HepG2 (cell line): ENCODE data around the gene SPAG7. TPM values are rescaled to one million over a fixed set of nuclear protein-coding genes. Genes with fewer than 3 reads are reported as not detected.

ENCODE experiments used
- ATAC-seq: fragments of 200-7000 bp; cut with Tn5 transposase; 3 replicates; pipeline ENCODE4 v1.9.1; 2020; ENCODE audit warnings: mild to moderate bottlenecking, moderate library complexity
- BruUV-seq: library from RNA; stranded (reverse); fragments of 400-500 nt; replicated peaks from 2 replicates; lab custom pipeline; 2021; lab: Mats Ljungman, UMichigan
- CTCF ChIA-PET: fragments of 300-600 bp; formaldehyde crosslinking; extraction: SDS; loops from one replicate; lab custom pipeline; 2021; ENCODE audit warnings: low total read pairs, inconsistent platforms, low intra/inter-chr PET ratio; lab: Yijun Ruan, JAX
- POLR2A ChIA-PET: fragments of 350-600 bp; sonication (Branson Sonifier 250); formaldehyde crosslinking; loops from one replicate; lab custom pipeline; 2020; ENCODE audit warnings: antibody characterized with exemption, inconsistent platforms; lab: Yijun Ruan, JAX
- DNase-seq: peaks from one replicate; pipeline ENCODE4 v3.0.0-alpha.2; 2015; ENCODE audit warnings: low spot score
- FAIRE-seq: peaks from 3 replicates; lab custom pipeline; 2011; peaks lifted over from hg19 to GRCh38; lab: Jason Lieb, UNC
- H2AFZ ChIP-seq: one replicate; pipeline ENCODE4 v1.6.1; 2011; ENCODE audit warnings: low read length, inconsistent platforms
- H3K27ac ChIP-seq: fragments of 300-600 bp; 3 replicates; pipeline ENCODE4 v1.8.0; 2011; ENCODE audit warnings: mixed run types, mild to moderate bottlenecking, mixed read lengths, low read length, inconsistent platforms; ENCODE audit not compliant: insufficient read depth; ENCODE audit errors: extremely low read length
- H3K27me3 ChIP-seq, 2 experiments: fragments of 200-600 bp in 1 of 2; 2 replicates in 1 of 2; 3 replicates in 1 of 2; pipeline versions ENCODE4 v1.6.0 to v1.8.0; 2011; ENCODE audit warnings: low read length in 2 of 2, mild to moderate bottlenecking in 2 of 2, moderate library complexity in 2 of 2, inconsistent platforms in 1 of 2; ENCODE audit not compliant: insufficient read depth in 2 of 2, control insufficient read depth in 1 of 2
- H3K36me3 ChIP-seq, 2 experiments: fragments of 200-600 bp in 1 of 2; replicated peaks in 1 of 2; 2 replicates in 1 of 2; 3 replicates in 1 of 2; pipeline versions ENCODE4 v1.5.1 to v1.8.0; 2011; ENCODE audit warnings: low read length in 2 of 2, inconsistent platforms in 1 of 2; ENCODE audit not compliant: insufficient read depth in 2 of 2, control insufficient read depth in 1 of 2
- H3K4me1 ChIP-seq: 2 replicates; pipeline ENCODE4 v1.5.1; 2012; ENCODE audit warnings: low read length, inconsistent platforms; ENCODE audit not compliant: insufficient read depth
- H3K4me2 ChIP-seq: 2 replicates; pipeline ENCODE4 v1.6.0; 2011; ENCODE audit warnings: low read depth, low read length, inconsistent platforms
- H3K4me3 ChIP-seq, 3 experiments: fragments of 200-600 bp in 1 of 3; sonication (generic), shearing (Covaris generic) in 1 of 3; replicated peaks in 1 of 3; 2 replicates each; pipeline ENCODE4 v1.5.1; 2011 to 2016; ENCODE audit warnings: low read length in 3 of 3, inconsistent platforms in 2 of 3, low read depth in 2 of 3, mild to moderate bottlenecking in 2 of 3, control low read depth in 1 of 3, mixed read lengths in 1 of 3; ENCODE audit not compliant: insufficient read depth in 1 of 3
- H3K79me2 ChIP-seq: one replicate; pipeline ENCODE4 v1.6.1; 2011; ENCODE audit warnings: low read length, inconsistent platforms; ENCODE audit not compliant: insufficient read depth
- H3K9ac ChIP-seq: 2 replicates; pipeline ENCODE4 v1.6.0; 2011; ENCODE audit warnings: mild to moderate bottlenecking, low read depth, low read length, inconsistent platforms; ENCODE audit not compliant: insufficient read depth
- H3K9me3 ChIP-seq: 2 replicates; pipeline ENCODE4 v1.5.1; 2012; ENCODE audit warnings: mild to moderate bottlenecking, low read length
- H4K20me1 ChIP-seq: 2 replicates; pipeline ENCODE4 v1.6.0; 2011; ENCODE audit warnings: inconsistent platforms, mild to moderate bottlenecking, low read length, moderate library complexity; ENCODE audit not compliant: insufficient read depth
- AGO1 ChIP-seq: fragments of 200-400 bp; formaldehyde crosslinking; IDR thresholded peaks from 2 replicates; pipeline ENCODE4 v1.6.1; 2017; ENCODE audit warnings: mild to moderate bottlenecking, low read depth, low read length, moderate library complexity; ENCODE audit not compliant: poor library complexity, severe bottlenecking
- AGO2 ChIP-seq: fragments of 200-400 bp; formaldehyde crosslinking; optimal IDR thresholded peaks from 2 replicates; pipeline ENCODE3; 2017; ENCODE audit warnings: mild to moderate bottlenecking, low read depth, low read length, moderate library complexity
- FOXO4 ChIP-seq: sonication (generic); formaldehyde crosslinking; conservative IDR thresholded peaks from 2 replicates; pipeline ENCODE4 v1.8.1; 2023; ENCODE audit warnings: missing genetic modification reagents
- HMG20A ChIP-seq: IDR thresholded peaks from 2 replicates; pipeline ENCODE4 v1.6.1; 2016; ENCODE audit warnings: borderline replicate concordance
- LCORL ChIP-seq, 2 experiments: fragments of 450-650 bp in 1 of 2; sonication (generic) in 1 of 2; formaldehyde crosslinking in 1 of 2; IDR thresholded peaks; 2 replicates each; pipeline versions ENCODE4 v1.5.0 to v1.6.1; 2017 to 2020; ENCODE audit warnings: antibody characterized with exemption in 1 of 2, missing genetic modification reagents in 1 of 2
- PHF8 ChIP-seq: sonication (generic); formaldehyde crosslinking; IDR thresholded peaks from 2 replicates; pipeline ENCODE4 v1.5.0; 2020; ENCODE audit warnings: missing genetic modification reagents
- POLR2G ChIP-seq: fragments of 200-400 bp; formaldehyde crosslinking; IDR thresholded peaks from 2 replicates; pipeline ENCODE4 v1.6.1; 2018; ENCODE audit warnings: mild to moderate bottlenecking, low read depth, low read length, moderate library complexity
- RBFOX2 ChIP-seq: fragments of 200-400 bp; formaldehyde crosslinking; IDR thresholded peaks from 2 replicates; pipeline ENCODE4 v1.6.1; 2017; ENCODE audit warnings: low read depth, mild to moderate bottlenecking, low read length
- ZNF44 ChIP-seq: sonication (generic); formaldehyde crosslinking; IDR thresholded peaks from 2 replicates; pipeline ENCODE4 v1.5.1; 2020; ENCODE audit warnings: mild to moderate bottlenecking, missing genetic modification reagents
- ZNF577 ChIP-seq: sonication (generic); formaldehyde crosslinking; IDR thresholded peaks from 2 replicates; pipeline ENCODE4 v1.4.0; 2020; ENCODE audit warnings: mild to moderate bottlenecking, low read depth, missing genetic modification reagents, borderline replicate concordance
- WGBS: methylation state at CpG from one replicate; pipeline ENCODE4 v1.1.6; 2017; ENCODE audit warnings: low lambda C conversion rate; 5-methylcytosine and 5-hydroxymethylcytosine counted together
- in situ Hi-C: cut with HindIII; loops from 2 replicates; pipeline ENCODE4 v1.10.0; 2017; ENCODE audit warnings: low pct_unique_long_range_greater_than_20kb; ENCODE audit not compliant: extremely low pct_ligation_motif_present
- intact Hi-C: fragments of 100-400 bp; cut with micrococcal nuclease; formaldehyde crosslinking; loops from one replicate; pipeline ENCODE4 v1.10.0; 2022; ENCODE audit not compliant: unreplicated experiment
- polyA plus RNA-seq, 8 experiments: library from polyadenylated mRNA; depleted of rRNA in 3 of 8; stranded (reverse) in 7 of 8; unstranded in 1 of 8; fragments of >200 nt; fragmentation: Illumina TruSeq in 4 of 8; extraction: Trizol in 4 of 8; gene quantifications; 2 replicates each; pipeline versions ENCODE4 v1.2.1 to v1.2.3, GENCODE V29; 2011 to 2016; ENCODE audit warnings: low read depth in 4 of 8, missing spikeins in 1 of 8, mixed read lengths in 1 of 8; ENCODE audit not compliant: insufficient read depth in 1 of 8
- total RNA-seq, 5 experiments: library from RNA; depleted of rRNA; stranded (reverse); fragments of >200 nt; fragmentation: Illumina TruSeq; extraction: Trizol; gene quantifications; 2 replicates each; pipeline ENCODE4 v1.2.3, GENCODE V29; 2016; ENCODE audit warnings: low read depth in 1 of 5

SPAG7 gene
- total and polyA plus RNA-seq, 2 of the 13 experiments (the other 11 are each of a cell fraction or from before 2014, with no cell fraction given), result 51.0 to 59.0 TPM

GRCh38 chr17:4936436-4936835 lies 31.2 kb downstream of the SPAG7 start:
- FAIRE-seq (no peak), ATAC-seq (no peak), DNase-seq (no peak)
- Histone ChIP-seq H3K27me3 (no peaks in the 10 kb centered on the region; a peak in 1 of 5 replicates), H3K9ac (no peak overlapping the region), H3K9me3 (no peaks in the 10 kb centered on the region), H3K4me3 (no peak overlapping the region), H2AFZ (no peak overlapping the region), H3K4me1 (peaks cover 27% of the 10 kb centered on the region), H3K4me2 (no peak overlapping the region), H3K79me2 (peaks cover 26% of the 10 kb centered on the region), H3K36me3 (peaks cover 0 to 13% of the 10 kb centered on the region in 2 experiments; a peak in 3 of 5 replicates), H4K20me1 (no peaks in the 10 kb centered on the region), H3K27ac (no peak overlapping the region)
- CTCF ChIA-PET, result no interaction called here
- 96% methylated on average over 3 of the region's 3 CpGs for WGBS
- no peak for TF ChIP-seq HMG20A
- TF ChIP-seq ZNF44 (CRISPR knock-in tag), result no peak
- TF ChIP-seq LCORL (IDR thresholded peaks at IDR 0.05), result no peak
- no peak for TF ChIP-seq LCORL (CRISPR knock-in tag; IDR thresholded peaks at IDR 0.05)
- TF ChIP-seq RBFOX2, result 0 out of 2 replicates have a peak, but pooled peaks have one; percentile 20
- in situ Hi-C loops, result no loop called here
- BruUV-seq, result no TSS peak
- intact Hi-C loops, result no loop called here
- POLR2A ChIA-PET, result interaction anchor here (0.8 to 1.9 kb wide), 4 partner anchors 16 to 32 kb away, joined by 3 to 7 read pairs (median 6); partner anchors contain the start of gene SPAG7

- FAIRE-seq, result no peak
Measured at GRCh38 chr17:4935650-4936049, 32.0 kb downstream of the SPAG7 start.

More at GRCh38 chr17:4935650-4936049, 32.0 kb downstream of the SPAG7 start:
- Histone ChIP-seq H3K9ac (no peak overlapping the region), H3K27ac (no peak overlapping the region), H3K27me3 (no peaks in the 10 kb centered on the region; a peak in 1 of 5 replicates), H3K36me3 (peaks cover 0 to 13% of the 10 kb centered on the region in 2 experiments; a peak in 3 of 5 replicates), H4K20me1 (no peaks in the 10 kb centered on the region), H3K4me1 (peaks cover 22% of the 10 kb centered on the region), H3K4me3 (no peak overlapping the region), H3K4me2 (no peak overlapping the region), H3K79me2 (peaks cover 18% of the 10 kb centered on the region), H3K9me3 (no peaks in the 10 kb centered on the region), H2AFZ (no peak overlapping the region)
- intact Hi-C loops, result no loop called here
- no peak for TF ChIP-seq AGO1
- no peak for TF ChIP-seq ZNF577 (CRISPR knock-in tag)
- no peak for TF ChIP-seq PHF8 (CRISPR knock-in tag)
- TF ChIP-seq FOXO4 (CRISPR knock-in tag), result no peak
- TF ChIP-seq POLR2G, result peak; percentile 47; the same call in 1 of the 2 replicates
- TF ChIP-seq AGO2, result peak; percentile 55
- ATAC-seq (no peak), DNase-seq (no peak)
- CTCF ChIA-PET, result interaction anchor here (2.0 kb wide), 1 partner anchor 27 kb away, joined by 10 read pairs; no protein-coding TSS in a partner anchor
- no TSS peak for BruUV-seq
- POLR2A ChIA-PET, result interaction anchor here (1.6 to 1.9 kb wide), 3 partner anchors 27 to 33 kb away, joined by 5 to 7 read pairs (median 6); partner anchors contain the start of gene SPAG7
- in situ Hi-C loops, result no loop called here
